ENCODE results near the gene TMEM147.
A peak's percentile ranks its signal among the peaks of the same experiment; 100 is the strongest.

Gene TMEM147

DNA sequence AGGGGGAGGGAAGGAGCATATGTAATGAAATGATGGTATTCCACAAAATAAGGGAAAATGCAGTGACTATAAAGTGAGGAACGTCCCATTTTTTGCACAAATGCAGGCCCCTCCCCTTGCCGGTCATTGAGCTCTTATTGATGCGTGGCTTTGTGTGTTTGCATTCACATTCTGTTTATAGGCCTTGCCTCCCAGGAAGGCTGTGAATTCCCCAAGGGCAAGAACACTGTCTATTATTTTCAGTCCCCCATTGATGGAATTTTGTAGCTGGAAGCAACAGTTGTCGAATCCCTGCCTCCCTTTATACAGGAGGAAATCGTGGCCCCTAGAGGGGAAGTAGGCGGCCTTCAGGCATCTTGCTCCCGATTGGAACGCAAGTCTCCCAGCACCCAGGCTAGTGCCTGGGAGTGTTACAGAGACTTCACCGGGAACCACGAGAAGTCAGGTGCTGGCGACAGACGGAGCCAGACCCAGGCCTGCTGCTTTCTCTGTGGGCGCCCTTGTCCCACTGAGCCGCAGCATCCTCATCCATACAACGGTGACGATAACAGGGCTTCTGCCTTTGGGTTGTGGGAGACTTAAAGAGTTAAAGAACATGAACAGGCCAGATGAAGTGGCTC lies 24.2 kb upstream of the TMEM147 start:
- DNase-seq: no peak

GRCh38 chr19:35522745-35523327 lies 22.6 kb upstream of the TMEM147 start:
- DNase-seq: no peak

DNA sequence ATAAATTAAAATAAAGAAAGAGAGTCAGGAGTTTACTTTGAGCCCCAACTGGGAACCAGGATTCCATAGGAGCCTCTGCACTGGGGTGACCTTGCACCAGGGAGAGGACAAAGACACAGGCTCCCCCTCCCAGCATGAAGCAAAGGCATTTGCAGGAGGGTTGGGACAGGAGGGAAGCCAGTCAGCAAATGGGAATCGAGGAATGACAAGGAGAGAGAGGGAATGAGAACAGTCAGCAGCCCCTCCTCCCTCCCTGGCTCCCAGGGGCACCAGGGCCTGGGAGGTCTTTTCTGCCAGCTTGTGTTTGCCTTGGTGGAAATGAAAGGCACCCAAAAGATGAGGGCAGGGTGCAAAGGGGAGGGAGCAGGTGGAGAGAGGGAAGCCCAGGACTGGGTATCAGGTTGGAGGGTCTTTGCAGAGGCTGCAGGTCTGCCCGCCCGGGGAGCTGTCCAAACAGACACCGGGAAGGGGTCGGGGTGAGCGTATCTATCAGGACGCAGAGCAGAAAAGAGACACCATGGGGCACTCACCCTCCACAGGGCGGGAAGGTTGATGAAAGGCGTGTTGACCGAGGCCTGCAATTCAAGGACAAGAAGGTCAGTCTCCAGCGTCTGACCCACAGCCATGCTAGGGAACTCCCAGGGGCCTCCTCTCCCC lies 21.1 kb upstream of the TMEM147 start:
- DNase-seq: no peak

DNA sequence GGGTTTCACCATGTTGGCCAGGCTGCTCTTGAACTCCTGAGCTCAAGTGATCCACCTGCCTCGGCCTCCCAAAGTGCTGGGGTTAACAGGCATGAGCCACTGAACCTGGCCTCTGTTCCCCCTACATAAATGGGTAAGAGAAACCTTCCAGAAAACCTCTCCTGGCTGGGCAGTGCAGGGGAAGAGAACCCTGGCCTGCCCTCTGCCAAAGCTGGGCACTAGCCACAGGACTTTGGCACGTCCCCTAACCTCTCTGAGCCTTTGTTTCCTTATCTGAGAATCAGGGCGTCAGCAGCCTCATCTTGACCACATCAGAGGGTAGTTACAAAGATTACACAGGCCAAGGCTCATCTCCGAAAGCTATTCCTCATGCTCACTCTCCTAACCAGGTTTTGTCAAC lies 19.6 kb upstream of the TMEM147 start:
- no peak for DNase-seq

DNA sequence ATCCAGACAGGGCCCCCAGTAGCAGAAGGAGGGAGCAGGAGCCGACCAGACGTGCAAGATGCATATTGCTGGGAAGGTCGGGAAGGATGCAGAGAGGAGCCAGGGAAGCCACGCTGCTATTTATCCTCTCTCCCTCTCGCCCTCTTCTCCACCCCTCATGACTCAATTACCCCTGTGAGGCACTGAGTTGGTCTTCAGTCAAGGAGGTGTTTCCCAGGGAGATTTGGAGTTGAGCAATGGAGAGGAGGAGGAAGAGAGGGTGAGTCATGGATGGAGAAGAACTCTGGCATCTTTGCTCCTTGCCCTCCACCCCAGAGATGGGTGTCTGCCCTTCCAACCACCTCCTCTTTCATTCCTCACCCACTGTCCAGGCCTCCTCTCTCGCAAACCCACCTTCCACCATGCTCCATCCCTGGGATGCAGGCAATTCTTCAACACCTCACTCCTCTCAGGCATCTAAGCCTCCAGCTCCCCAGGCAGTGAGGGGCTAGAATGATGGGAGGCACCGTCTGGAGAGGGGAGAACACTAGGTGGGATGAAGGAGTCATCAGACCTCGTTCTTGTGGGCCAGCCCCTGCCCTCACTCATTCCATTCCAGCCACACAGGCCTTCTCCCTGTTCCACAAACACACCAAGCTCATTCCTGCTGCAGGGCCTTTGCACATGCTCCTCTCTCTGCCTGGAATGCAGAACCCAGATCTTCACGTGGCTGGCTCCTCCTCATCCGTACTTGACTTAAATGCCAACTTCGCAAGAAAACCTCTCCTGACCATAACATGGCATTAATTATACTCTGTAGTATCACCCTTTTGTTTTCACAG lies 17.0 kb upstream of the TMEM147 start, which contains the start of gene SBSN:
TSS of gene SBSN (minus strand) at position 94 of the 821 bp plus-strand sequence. CDS start at position 64, 30 bp downstream.
- DNase-seq: no peak

DNA sequence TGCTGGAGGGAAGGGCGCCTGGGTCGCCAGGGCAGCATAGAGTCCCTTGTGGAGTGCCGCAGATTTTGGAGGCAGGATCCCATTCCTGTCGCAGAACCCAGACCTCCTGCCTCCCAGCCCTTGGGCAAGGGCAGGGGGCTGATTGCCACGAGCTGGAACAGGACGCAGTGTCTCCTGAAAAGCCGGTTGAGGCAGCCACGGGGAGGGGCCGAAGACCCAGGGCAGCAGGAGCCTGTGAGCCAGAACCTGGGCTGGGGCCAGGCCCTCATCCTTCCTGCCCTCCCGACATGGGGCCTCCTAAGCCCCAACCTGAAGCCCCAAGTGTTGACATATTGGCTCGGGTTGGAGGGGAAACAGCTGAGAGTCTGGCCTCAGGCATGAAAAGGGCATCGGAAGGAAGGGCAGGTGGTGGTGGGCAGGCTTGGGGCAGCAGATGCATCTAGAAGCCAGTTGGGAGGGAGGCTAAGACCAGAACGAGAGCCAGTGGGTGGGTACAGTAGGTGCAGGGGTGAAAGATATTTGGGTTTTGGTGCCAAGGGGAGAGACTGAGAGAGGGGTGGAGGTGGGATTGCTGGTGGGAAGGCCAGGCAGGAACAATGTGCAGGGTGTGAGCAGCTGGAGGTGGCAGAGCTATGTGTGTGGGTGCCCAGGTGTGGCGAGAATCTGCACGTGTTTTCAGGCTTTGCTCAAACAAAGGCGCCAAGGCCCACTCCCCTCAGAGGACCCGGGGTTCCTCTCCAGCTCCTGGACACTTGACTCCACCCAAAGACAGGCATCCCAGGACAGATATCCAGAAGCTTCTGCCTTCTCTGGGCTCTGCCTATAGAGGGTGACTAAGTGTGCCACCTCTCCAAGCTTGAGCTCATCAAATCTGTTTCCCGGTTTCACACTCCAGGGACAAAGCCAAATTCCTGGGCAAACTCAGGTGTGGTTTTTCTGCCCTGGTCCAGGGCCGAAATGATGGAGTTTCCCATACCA lies 15.9 kb upstream of the TMEM147 start:
- no peak for DNase-seq

GRCh38 chr19:35531291-35531690 lies 14.1 kb upstream of the TMEM147 start:
- no peak for DNase-seq

GRCh38 chr19:35533201-35533821 lies 12.1 kb upstream of the TMEM147 start, which contains the start of gene GAPDHS:
Gene GAPDHS (plus strand): TSS chr19:35533456. CDS start chr19:35533528, 72 bp downstream.
- no peak for DNase-seq

DNA sequence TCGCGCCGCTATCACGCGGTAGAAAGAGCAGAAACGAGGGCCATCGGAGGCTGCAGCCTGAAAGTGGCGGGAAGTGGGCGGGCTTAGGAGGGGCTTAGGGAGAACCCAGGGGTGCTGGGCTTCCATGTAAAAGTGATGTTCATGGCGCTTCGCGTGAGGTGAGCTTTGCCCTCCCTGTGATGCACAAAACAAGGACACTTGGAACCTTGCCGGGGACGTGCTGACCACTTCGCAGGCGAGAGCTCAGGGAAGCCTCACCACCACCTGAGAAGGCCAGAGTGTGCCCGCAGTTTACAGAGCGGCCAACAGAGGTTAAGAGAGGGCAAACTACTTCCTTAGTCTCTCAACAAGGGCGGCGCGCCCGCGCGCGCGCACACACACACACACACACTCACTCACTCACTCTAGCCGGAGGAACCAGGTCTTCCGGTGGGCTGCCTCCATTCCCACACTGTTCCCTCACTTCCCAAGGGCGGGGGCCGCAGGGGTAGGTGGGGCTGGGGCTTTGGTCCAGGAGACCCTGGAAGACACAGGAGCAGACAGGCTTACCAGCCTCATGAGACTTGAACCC lies 11.5 kb upstream of the TMEM147 start:
- peak; percentile 44 for DNase-seq

DNA sequence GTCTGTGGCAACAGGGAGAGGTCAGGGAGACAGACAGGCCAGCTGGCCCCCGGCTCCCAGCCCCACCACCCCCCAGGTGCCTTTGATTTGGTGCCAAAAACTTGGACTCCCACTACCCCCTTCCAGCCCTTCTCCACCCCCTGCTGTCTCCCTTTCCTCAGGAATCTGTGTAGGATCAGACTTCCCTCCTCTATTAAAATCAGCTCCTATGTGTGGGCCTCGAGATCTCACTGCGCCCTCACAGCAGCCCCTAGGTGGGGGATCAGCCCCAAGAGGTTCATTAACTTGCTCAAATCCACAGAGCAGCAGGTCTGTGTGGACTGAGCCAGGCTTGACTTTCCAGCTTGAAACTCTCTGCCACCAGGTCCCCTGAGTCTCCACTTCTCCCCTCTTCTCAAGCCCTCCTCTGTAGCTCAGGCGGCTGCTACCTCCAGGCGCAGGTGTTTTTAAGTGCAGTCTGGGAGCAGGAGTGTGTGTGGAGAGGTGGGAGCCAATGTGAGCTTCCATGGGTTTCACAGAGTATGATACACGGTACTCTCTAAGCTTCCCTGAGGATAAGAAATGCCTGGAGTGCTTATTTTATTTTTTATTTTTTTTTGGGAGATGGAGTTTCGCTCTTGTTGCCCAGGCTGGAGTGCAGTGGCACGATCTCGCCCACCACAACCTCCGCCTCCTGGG lies 10.5 kb upstream of the TMEM147 start:
- DNase-seq: no peak

DNA sequence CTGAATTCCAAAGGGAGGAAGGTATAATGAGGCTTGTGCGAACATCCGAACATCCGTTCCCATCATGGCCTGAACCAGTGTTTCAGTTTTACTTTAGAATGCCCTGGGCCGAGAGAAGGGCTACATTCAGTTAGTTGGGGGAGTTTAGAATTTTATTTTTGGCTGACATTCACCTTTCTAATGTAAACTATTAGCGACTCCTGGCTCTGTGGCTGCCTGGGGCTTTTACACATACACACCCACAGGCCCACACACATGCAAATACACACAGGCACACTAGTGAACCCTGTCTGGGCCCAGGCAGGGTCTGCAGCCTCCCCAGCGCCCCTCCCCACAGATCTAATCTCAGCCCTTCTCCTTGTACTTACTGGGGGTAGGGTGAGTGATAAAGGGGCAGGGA lies 6.1 kb upstream of the TMEM147 start:
- no peak for DNase-seq

DNA sequence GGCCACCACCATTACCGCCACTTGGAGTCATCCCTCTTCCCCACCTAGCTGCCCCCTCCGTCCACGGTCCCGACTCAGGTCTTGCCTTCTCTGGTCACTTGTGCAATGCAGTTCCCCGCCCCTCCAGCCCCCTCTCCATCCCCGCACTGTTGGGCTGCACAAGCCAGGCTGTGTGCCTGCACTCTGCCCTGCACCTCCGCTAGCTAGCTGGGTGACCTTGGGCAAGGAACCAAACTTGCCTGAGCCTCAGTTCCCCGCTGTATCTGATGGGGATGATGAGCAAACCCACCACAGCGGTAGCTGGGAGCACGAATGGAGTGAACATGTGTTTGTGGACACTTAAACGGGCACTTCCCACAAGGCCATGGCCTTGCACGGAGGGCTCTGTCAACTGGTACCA lies 5.6 kb upstream of the TMEM147 start:
- DNase-seq: no peak

DNA sequence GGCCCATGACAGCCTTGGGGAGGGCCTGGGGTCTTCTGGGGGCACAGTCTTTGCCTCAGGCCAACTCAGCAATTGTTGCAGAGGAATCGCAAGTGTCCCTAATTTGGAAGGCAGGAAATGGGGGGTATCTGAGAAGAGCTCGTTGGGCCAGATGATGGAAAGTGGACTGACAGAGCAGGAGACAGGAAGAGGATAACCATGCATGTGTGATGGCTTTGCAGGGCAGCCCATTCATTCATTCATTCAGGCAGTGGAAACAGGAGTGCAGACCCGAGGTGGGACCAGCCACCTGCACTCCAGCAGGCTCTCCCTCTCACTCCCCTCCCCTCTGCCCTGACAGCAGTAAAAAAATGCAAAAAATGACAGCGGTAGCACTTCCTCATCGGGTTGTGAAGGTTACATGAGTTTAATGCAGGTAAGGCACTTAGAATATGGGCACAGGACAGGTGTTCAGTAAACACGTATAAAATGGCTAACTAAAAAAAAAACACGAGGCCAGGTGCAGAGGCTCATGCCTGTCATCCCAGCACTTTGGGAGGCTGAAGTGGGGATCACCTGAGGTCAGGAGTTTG lies 5.0 kb upstream of the TMEM147 start:
- DNase-seq: no peak

GRCh38 chr19:35542209-35542608 lies 3.2 kb upstream of the TMEM147 start:
- no peak for DNase-seq

DNA sequence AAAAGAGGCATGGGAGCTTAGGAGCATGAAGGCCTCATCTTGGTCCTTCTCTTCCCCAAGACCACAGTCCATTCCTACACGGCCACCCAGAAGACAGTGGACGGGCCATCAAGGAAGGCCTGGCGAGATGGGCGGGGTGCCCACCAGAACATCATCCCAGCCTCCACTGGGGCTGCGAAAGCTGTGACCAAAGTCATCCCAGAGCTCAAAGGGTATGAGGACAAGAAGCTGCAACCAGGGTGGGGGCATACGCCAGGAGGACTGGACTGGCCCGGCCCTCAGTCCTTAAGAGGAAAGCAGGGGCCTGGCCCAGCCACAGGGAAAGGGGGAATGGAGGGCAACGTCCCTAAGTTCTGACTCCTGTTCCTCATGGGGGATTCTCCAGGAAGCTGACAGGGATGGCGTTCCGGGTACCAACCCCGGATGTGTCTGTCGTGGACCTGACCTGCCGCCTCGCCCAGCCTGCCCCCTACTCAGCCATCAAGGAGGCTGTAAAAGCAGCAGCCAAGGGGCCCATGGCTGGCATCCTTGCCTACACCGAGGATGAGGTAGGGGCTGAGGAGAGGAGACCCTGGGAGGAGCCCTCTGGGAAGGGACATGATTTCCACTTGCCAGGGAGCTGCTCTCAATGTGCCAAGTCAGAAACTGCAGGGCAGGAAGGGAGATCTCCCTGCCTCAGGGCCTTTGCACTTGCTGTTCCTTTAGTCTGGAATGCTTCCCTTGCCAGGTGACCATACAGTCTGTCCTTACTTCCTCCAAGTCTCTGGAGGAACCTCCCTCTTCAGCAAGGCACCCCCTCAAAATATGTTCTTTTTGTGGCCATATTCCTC lies 1.9 kb upstream of the TMEM147 start:
- no peak for DNase-seq

GRCh38 chr19:35544110-35544802 lies 1.2 kb upstream of the TMEM147 start:
- no peak for DNase-seq

DNA sequence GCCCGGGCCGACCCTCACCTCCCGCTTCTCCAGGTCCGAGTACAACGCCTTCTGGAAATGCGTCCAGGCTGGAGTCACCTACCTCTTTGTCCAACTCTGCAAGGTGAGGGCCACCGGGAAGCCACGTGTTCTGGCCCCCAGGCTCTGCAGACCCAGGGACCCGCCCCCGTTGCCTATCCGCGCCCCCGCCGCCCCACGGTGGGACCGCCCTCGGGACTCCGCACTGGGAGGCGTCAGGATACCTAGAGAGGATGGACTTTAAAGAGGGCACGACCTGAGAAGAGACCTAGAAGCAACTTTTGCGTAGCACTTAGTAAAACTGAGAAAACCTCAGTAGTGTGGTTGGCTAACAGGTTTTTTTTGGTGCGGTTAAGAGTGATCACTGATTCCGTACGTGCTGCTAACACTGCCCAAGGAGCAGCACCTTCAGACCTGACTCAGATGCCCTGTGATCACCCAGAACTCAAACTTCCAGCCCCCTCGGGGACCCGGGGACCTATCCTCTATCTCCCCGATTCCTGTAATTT lies 492 bp downstream of the TMEM147 start:
- peak; percentile 67 for DNase-seq

DNA sequence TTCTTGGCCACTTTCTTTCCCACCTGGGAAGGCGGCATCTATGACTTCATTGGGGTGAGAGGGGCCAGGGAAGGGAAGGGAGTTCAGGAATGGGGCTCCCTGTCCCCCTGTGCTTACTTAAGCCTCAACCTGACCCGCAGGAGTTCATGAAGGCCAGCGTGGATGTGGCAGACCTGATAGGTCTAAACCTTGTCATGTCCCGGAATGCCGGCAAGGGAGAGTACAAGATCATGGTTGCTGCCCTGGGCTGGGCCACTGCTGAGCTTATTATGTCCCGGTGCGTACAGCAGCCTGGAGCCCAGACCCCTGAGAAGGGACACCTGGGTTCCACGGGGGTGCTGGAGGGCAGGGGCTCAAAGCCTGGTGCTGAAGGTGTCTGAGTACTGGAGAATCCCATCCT lies 1.1 kb downstream of the TMEM147 start:
- no peak for DNase-seq
